Mesenteric fat pad (tissue), 1 donor: ENCODE data around the gene SLC26A2. TPM values are rescaled to one million over a fixed set of nuclear protein-coding genes. Genes with fewer than 3 reads are reported as not detected.

Experiments used
- DNase-seq: peaks from one replicate; pipeline ENCODE4 v3.0.0-alpha.2; 2020; ENCODE audit warnings: low spot score
- total RNA-seq: library from RNA; stranded (reverse); fragmentation: NEBNext Ultra II Directional; extraction: Animal tissue kit (Norgen Biotek cat#: 25700); gene quantifications from one replicate; pipeline ENCODE4 v1.2.1, GENCODE V29; 2021
- donor health status: DM: yes; HTN: yes; CAD: no.

SLC26A2 gene
- total RNA-seq, 1 donor from 2014 or later = 13.1 TPM

GRCh38 chr5:150033334-150033733, 72.8 kb downstream of the SLC26A2 start:
- no peak for DNase-seq

GRCh38 chr5:150034662-150035061, 74.1 kb downstream of the SLC26A2 start:
- DNase-seq = no peak

GRCh38 chr5:150035139-150035895, 74.8 kb downstream of the SLC26A2 start:
- DNase-seq = no peak

DNA sequence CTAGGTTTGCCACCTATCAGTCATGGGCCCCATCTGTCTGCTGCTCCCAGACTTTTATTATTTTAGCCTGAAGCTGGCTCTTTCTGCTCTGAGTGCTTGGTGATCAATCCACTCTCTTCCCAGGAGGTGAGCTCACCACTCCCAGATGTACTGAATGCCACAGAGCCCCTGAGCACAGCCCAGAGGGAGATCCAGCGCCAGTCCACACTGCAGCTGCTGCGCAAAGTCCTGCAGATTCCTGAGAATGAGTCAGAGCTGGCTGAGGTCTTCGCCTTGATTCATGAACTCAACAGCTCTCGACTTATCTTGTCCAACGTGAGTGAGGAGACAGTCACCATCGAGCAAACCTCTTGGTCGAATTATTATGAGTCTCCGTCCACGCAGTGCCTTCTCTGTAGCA, 76.0 kb downstream of the SLC26A2 start:
- no peak for DNase-seq

Other genes starting within 250 kb of the SLC26A2 start
- 11.5 TPM for gene PPARGC1B, start 230.4 kb upstream of the SLC26A2 start, total RNA-seq
- not detected for gene PDE6A, start 16.0 kb upstream of the SLC26A2 start, total RNA-seq
- gene TIGD6, start 39.9 kb downstream of the SLC26A2 start, total RNA-seq = 4.7 TPM
- 30.6 TPM for gene HMGXB3, start 40.0 kb downstream of the SLC26A2 start, total RNA-seq
- 58.6 TPM for gene CSF1R, start 125.8 kb downstream of the SLC26A2 start, total RNA-seq
- gene PDGFRB, start 195.1 kb downstream of the SLC26A2 start, total RNA-seq = 201 TPM
- 0.35 TPM for gene CDX1, start 206.0 kb downstream of the SLC26A2 start, total RNA-seq
- not detected for gene SLC6A7, start 229.3 kb downstream of the SLC26A2 start, total RNA-seq